Breast epithelium (tissue), 4 donors: ENCODE results near the gene PRPS1L1. TPM values are rescaled to one million over a fixed set of nuclear protein-coding genes. Genes with fewer than 3 reads are reported as not detected.

Source experiments
- DNase-seq, 2 donors: peaks; one replicate each; pipeline ENCODE4 v3.0.0-alpha.2; 2019; ENCODE audit warnings: low spot score in 2 of 2
- H3K27ac ChIP-seq, 2 donors: fragments of 200-600 bp; sonication (generic) in 1 of 2; one replicate each; pipeline ENCODE4 v1.5.1; 2016 to 2019; ENCODE audit warnings: mild to moderate bottlenecking in 1 of 2
- H3K27me3 ChIP-seq, 2 donors: fragments of 200-600 bp; sonication (generic) in 1 of 2; one replicate each; pipeline versions ENCODE4 v1.5.1 to v1.6.0; 2017 to 2019; ENCODE audit warnings: control low read depth in 1 of 2, mild to moderate bottlenecking in 1 of 2
- H3K36me3 ChIP-seq: fragments of 200-600 bp; one replicate; pipeline ENCODE4 v1.5.1; 2019
- H3K4me1 ChIP-seq, 2 donors: fragments of 200-600 bp; sonication (generic); one replicate each; pipeline ENCODE4 v1.5.1; 2016 to 2019; ENCODE audit warnings: control low read depth in 1 of 2
- H3K4me3 ChIP-seq, 3 donors: fragments of 200-600 bp; sonication (generic); 1 replicate in 2 of 3; 2 replicates in 1 of 3; pipeline ENCODE4 v1.5.1; 2016 to 2019; ENCODE audit warnings: mild to moderate bottlenecking in 3 of 3, moderate library complexity in 2 of 3
- H3K9me3 ChIP-seq, 2 donors: fragments of 200-600 bp; sonication (generic) in 1 of 2; one replicate each; pipeline ENCODE4 v1.5.1; 2016 to 2019; ENCODE audit warnings: control low read depth in 1 of 2
- POLR2A ChIP-seq: fragments of 450-650 bp; IDR thresholded peaks from one replicate; pipeline ENCODE4 v1.6.1; 2016; ENCODE audit warnings: antibody characterized with exemption, mild to moderate bottlenecking, moderate library complexity
- POLR2AphosphoS5 ChIP-seq, 3 donors: sonication (generic); formaldehyde crosslinking; IDR thresholded peaks; one replicate each; pipeline ENCODE4 v1.6.1; 2017; ENCODE audit warnings: antibody characterized with exemption in 3 of 3
- intact Hi-C: fragments of 100-400 bp; cut with DNase I; formaldehyde crosslinking; loops from one replicate; pipeline ENCODE4 v1.15.1; 2023; ENCODE audit warnings: low total_unique reads
- total RNA-seq, 3 donors: library from RNA; depleted of rRNA; stranded (reverse); fragments of >200 nt; gene quantifications; one replicate each; pipeline ENCODE4 v1.1.0, GENCODE V29; 2016
- TF ChIP-seq, protein P1 (sequence below), 3 donors: fragments of 450-650 bp; IDR thresholded peaks; one replicate each; pipeline ENCODE4 v1.5.1; 2016 to 2017; ENCODE audit warnings: antibody characterized with exemption in 3 of 3, mild to moderate bottlenecking in 3 of 3, moderate library complexity in 3 of 3

PRPS1L1 gene
- total RNA-seq, 3 donors from 2014 or later = not detected

DNA sequence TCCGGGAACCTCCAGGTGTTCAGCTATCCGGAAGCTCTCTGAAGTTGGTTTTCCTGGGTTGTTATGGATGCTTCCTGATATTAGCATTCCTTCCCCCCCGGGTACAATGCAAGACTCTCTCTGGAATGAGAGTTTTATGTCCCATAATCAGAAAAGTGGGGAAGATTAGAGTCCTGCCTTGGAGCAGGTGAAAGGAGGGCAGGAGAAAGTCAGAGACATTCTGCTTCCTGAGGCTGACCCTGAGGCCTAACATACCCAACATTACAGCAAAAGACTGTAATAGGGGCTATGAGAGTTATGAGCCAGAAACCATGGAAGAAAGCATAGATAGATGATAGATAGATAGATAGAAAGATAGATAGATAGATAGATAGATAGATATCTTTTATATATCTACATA is 36.9 kb downstream of the PRPS1L1 start:
- no peaks in the 10 kb centered on the region for H3K36me3 ChIP-seq
- TF ChIP-seq POLR2AphosphoS5 (IDR thresholded peaks at IDR 0.05) (no peak), POLR2A (no peak)
- TF ChIP-seq, protein P1, sequence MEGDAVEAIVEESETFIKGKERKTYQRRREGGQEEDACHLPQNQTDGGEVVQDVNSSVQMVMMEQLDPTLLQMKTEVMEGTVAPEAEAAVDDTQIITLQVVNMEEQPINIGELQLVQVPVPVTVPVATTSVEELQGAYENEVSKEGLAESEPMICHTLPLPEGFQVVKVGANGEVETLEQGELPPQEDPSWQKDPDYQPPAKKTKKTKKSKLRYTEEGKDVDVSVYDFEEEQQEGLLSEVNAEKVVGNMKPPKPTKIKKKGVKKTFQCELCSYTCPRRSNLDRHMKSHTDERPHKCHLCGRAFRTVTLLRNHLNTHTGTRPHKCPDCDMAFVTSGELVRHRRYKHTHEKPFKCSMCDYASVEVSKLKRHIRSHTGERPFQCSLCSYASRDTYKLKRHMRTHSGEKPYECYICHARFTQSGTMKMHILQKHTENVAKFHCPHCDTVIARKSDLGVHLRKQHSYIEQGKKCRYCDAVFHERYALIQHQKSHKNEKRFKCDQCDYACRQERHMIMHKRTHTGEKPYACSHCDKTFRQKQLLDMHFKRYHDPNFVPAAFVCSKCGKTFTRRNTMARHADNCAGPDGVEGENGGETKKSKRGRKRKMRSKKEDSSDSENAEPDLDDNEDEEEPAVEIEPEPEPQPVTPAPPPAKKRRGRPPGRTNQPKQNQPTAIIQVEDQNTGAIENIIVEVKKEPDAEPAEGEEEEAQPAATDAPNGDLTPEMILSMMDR (IDR thresholded peaks at IDR 0.05) = no peak
- no peaks in the 10 kb centered on the region for H3K9me3 ChIP-seq
- intact Hi-C loops = no loop called here
- H3K27me3 ChIP-seq = no peaks in the 10 kb centered on the region
- no peak overlapping the region for H3K4me3 ChIP-seq
- no peak for DNase-seq
- H3K4me1 ChIP-seq = no peaks in the 10 kb centered on the region
- no peak overlapping the region for H3K27ac ChIP-seq

DNA sequence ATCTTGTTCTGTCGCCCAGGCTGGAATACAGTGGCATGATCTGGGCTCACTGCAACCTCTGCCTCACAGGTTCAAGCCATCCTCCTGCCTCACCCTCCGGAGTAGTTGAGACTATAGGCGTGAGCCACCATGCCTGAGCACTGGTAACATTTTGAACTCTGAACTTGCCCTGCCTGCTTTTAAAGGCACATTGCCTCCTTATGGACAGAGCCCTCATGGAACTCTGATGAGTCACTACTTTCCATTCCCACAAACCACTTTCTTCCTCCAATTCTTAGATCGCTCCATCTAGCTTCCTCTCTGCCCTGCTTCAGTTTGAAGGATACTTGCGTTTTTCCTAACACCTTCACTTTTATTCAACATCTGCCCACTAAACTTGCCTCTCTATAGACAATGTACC is 38.1 kb downstream of the PRPS1L1 start:
- H3K4me3 ChIP-seq = no peak overlapping the region
- intact Hi-C loops = no loop called here
- no peaks in the 10 kb centered on the region for H3K36me3 ChIP-seq
- H3K4me1 ChIP-seq = no peaks in the 10 kb centered on the region
- TF ChIP-seq POLR2A (no peak), POLR2AphosphoS5 (IDR thresholded peaks at IDR 0.05) (no peak)
- TF ChIP-seq, protein P1 (IDR thresholded peaks at IDR 0.05) = no peak
- H3K27me3 ChIP-seq = no peaks in the 10 kb centered on the region
- DNase-seq = no peak
- no peaks in the 10 kb centered on the region for H3K9me3 ChIP-seq
- no peak overlapping the region for H3K27ac ChIP-seq

DNA sequence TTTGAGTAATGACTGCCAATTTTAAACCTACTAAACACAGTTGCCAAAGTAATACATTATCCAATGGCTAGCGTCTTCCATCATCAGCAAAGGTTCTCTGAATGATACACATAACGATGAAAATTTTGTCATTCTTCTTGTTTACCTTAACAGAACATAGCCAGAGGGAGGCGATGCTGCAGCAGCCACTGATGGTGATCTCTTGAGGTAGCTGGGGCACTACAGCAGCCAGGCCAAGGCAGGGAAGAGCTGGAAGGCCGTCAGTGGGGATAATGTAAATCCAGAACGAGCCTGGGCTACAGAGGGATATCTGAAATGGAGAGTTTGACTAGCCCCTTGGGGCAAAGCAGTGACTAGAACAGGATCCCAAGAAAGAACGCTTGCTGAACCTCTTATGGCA is 38.8 kb downstream of the PRPS1L1 start:
- Histone ChIP-seq H3K27ac (no peak overlapping the region), H3K9me3 (no peaks in the 10 kb centered on the region), H3K4me1 (no peaks in the 10 kb centered on the region), H3K36me3 (no peaks in the 10 kb centered on the region), H3K27me3 (no peaks in the 10 kb centered on the region), H3K4me3 (no peak overlapping the region)
- TF ChIP-seq, protein P1 (IDR thresholded peaks at IDR 0.05) = no peak
- TF ChIP-seq POLR2A = no peak
- TF ChIP-seq POLR2AphosphoS5 (IDR thresholded peaks at IDR 0.05) = no peak
- intact Hi-C loops = no loop called here
- DNase-seq = no peak

DNA sequence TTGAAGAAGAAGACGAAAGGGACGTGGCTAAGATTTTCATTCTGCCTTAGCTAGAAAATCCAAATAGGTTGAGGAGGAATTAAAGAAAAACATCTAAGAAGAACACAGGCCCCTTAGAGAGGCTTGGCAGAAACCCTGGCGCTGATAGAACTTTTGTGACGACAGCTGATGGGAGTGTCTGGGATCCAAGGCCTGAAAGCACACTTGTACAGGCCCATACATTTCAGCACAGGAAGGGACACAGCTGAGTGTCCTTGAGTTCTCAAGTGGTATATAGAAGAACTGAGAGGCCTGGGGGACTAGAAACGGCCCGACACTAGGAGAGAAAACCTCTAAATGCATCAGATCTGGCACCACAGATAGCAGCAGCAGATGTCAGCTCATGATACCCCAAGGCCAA is 39.5 kb downstream of the PRPS1L1 start:
- no peak overlapping the region for H3K27ac ChIP-seq
- TF ChIP-seq, protein P1 (IDR thresholded peaks at IDR 0.05) = no peak
- TF ChIP-seq POLR2A (no peak), POLR2AphosphoS5 (IDR thresholded peaks at IDR 0.05) (no peak)
- H3K27me3 ChIP-seq = no peaks in the 10 kb centered on the region
- H3K9me3 ChIP-seq = no peaks in the 10 kb centered on the region
- no peaks in the 10 kb centered on the region for H3K4me1 ChIP-seq
- no peak overlapping the region for H3K4me3 ChIP-seq
- intact Hi-C loops = no loop called here
- no peak for DNase-seq
- no peaks in the 10 kb centered on the region for H3K36me3 ChIP-seq

DNA sequence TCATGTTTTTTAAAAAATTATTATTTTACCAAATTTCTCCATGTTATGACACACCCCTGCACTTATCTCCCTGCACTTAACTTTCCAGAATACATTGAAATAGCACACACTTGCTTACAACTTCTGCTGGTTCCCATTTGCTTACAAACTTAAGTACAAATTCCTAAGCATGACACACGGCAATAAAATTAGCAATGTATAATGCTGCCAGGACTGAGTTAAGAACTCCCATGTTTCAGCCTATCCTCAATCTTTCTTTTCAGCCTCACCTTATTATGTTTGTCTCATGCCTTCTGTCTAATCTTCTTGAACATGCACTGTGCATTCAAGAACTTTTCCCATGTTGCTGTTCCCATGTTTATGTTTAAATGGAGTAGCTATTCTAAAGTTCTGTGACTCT is 40.8 kb downstream of the PRPS1L1 start:
- no peak for TF ChIP-seq POLR2A
- TF ChIP-seq, protein P1 (IDR thresholded peaks at IDR 0.05) = no peak
- no peak for TF ChIP-seq POLR2AphosphoS5 (IDR thresholded peaks at IDR 0.05)
- Histone ChIP-seq H3K27ac (no peak overlapping the region), H3K27me3 (no peaks in the 10 kb centered on the region), H3K36me3 (no peaks in the 10 kb centered on the region), H3K9me3 (no peaks in the 10 kb centered on the region), H3K4me3 (no peak overlapping the region), H3K4me1 (no peaks in the 10 kb centered on the region)
- intact Hi-C loops = no loop called here
- no peak for DNase-seq
